H1 (cell line): ENCODE measurements around the gene PERCC1. TPM values are rescaled to one million over a fixed set of nuclear protein-coding genes. Genes with fewer than 3 reads are reported as not detected.
A peak's percentile ranks its signal among the peaks of the same experiment; 100 is the strongest.

Experiments
- CTCF ChIA-PET: fragments of 300-600 bp; sonication (Branson Sonifier 250); formaldehyde crosslinking; loops from one replicate; lab custom pipeline; 2021; ENCODE audit not compliant: partially characterized antibody; lab: Charles Lee
- POLR2A ChIA-PET: fragments of 300-600 bp; sonication (Branson Sonifier 250); formaldehyde crosslinking; loops from one replicate; lab custom pipeline; 2021; ENCODE audit warnings: inconsistent platforms; ENCODE audit not compliant: partially characterized antibody; lab: Charles Lee
- DNase-seq, 2 experiments: peaks; one replicate each; pipeline versions ENCODE4 v3.0.0 to v3.0.0-alpha.2; 2010 to 2022; ENCODE audit warnings: low spot score in 2 of 2, low read depth in 1 of 2, mixed read lengths in 1 of 2
- FAIRE-seq: peaks from 2 replicates; lab custom pipeline; 2011; peaks lifted over from hg19 to GRCh38; lab: Jason Lieb, UNC
- H2AFZ ChIP-seq: 2 replicates; pipeline ENCODE4 v1.8.1; 2012; ENCODE audit warnings: low read length, inconsistent platforms
- H2AK5ac ChIP-seq: 2 replicates; pipeline ENCODE4 v1.6.1; 2013; ENCODE audit warnings: low read depth, low read length
- H2BK120ac ChIP-seq: replicated peaks from 2 replicates; pipeline ENCODE3; 2013; ENCODE audit warnings: low read depth, low read length, inconsistent platforms
- H2BK12ac ChIP-seq: 2 replicates; pipeline ENCODE4 v1.6.1; 2013; ENCODE audit warnings: low read depth, low read length
- H2BK15ac ChIP-seq: 2 replicates; pipeline ENCODE4 v1.6.1; 2013; ENCODE audit warnings: low read length
- H2BK20ac ChIP-seq: 2 replicates; pipeline ENCODE4 v1.6.1; 2013; ENCODE audit warnings: low read length
- H2BK5ac ChIP-seq: 2 replicates; pipeline ENCODE4 v1.6.1; 2013; ENCODE audit warnings: low read depth, low read length
- H3K14ac ChIP-seq: 2 replicates; pipeline ENCODE4 v1.6.1; 2013; ENCODE audit warnings: inconsistent platforms; ENCODE audit not compliant: insufficient read length
- H3K18ac ChIP-seq: 2 replicates; pipeline ENCODE4 v1.6.1; 2013; ENCODE audit warnings: low read length; ENCODE audit errors: extremely low read depth
- H3K23ac ChIP-seq: 2 replicates; pipeline ENCODE4 v1.6.1; 2013; ENCODE audit warnings: inconsistent platforms; ENCODE audit not compliant: insufficient read length
- H3K23me2 ChIP-seq: 2 replicates; pipeline ENCODE4 v1.6.1; 2013; ENCODE audit warnings: low read depth, low read length
- H3K27ac ChIP-seq: 2 replicates; pipeline ENCODE4 v1.6.1; 2011; ENCODE audit warnings: low read depth, low read length, inconsistent platforms
- H3K27me3 ChIP-seq, 4 experiments: replicated peaks in 1 of 4; 1 replicate in 1 of 4; 2 replicates in 3 of 4; pipeline versions ENCODE4 v1.6.1 to v1.8.1; 2011 to 2013; ENCODE audit warnings: low read length in 3 of 4, mild to moderate bottlenecking in 3 of 4, inconsistent platforms in 2 of 4, mixed read lengths in 2 of 4, moderate library complexity in 1 of 4; ENCODE audit not compliant: control insufficient read depth in 3 of 4, insufficient read depth in 3 of 4; ENCODE audit errors: extremely low read depth in 1 of 4
- H3K36me3 ChIP-seq, 4 experiments: 2 replicates each; pipeline versions ENCODE4 v1.6.1 to v1.8.1; 2011 to 2013; ENCODE audit warnings: mild to moderate bottlenecking in 4 of 4, low read length in 3 of 4, moderate library complexity in 2 of 4, control low read depth in 1 of 4, inconsistent platforms in 1 of 4; ENCODE audit not compliant: insufficient read depth in 4 of 4, control insufficient read depth in 2 of 4
- H3K4ac ChIP-seq: replicated peaks from 2 replicates; pipeline ENCODE3; 2013; ENCODE audit warnings: low read length, low read depth, mixed read lengths, inconsistent platforms; ENCODE audit not compliant: insufficient read length
- H3K4me1 ChIP-seq, 4 experiments: replicated peaks in 1 of 4; 1 replicate in 1 of 4; 2 replicates in 3 of 4; pipeline versions ENCODE4 v1.6.1 to v1.8.1; 2011 to 2013; ENCODE audit warnings: low read length in 3 of 4, inconsistent platforms in 2 of 4, mixed read lengths in 1 of 4; ENCODE audit not compliant: insufficient read depth in 4 of 4, control insufficient read depth in 3 of 4
- H3K4me2 ChIP-seq, 2 experiments: 2 replicates each; pipeline versions ENCODE4 v1.6.1 to v1.8.1; 2011 to 2013; ENCODE audit warnings: low read depth in 2 of 2, low read length in 2 of 2, control low read depth in 1 of 2, inconsistent platforms in 1 of 2, mild to moderate bottlenecking in 1 of 2; ENCODE audit not compliant: insufficient read depth in 1 of 2
- H3K4me3 ChIP-seq, 4 experiments: fragments of 200-600, 300-600 bp in 1 of 4; sonication (generic), shearing (Covaris generic), sonication (Bioruptor Twin) in 1 of 4; 2 replicates each; pipeline versions ENCODE4 v1.5.1 to v1.8.1; 2011 to 2016; ENCODE audit warnings: low read length in 4 of 4, low read depth in 3 of 4, control low read depth in 2 of 4, inconsistent platforms in 2 of 4, mild to moderate bottlenecking in 2 of 4, mixed read lengths in 1 of 4, moderate library complexity in 1 of 4; ENCODE audit not compliant: insufficient read depth in 2 of 4; ENCODE audit errors: extremely low read depth in 1 of 4
- H3K56ac ChIP-seq: replicated peaks from 2 replicates; pipeline ENCODE3; 2013; ENCODE audit warnings: low read depth, mild to moderate bottlenecking, mixed read lengths, low read length, inconsistent platforms; ENCODE audit not compliant: insufficient read length
- H3K79me1 ChIP-seq: 2 replicates; pipeline ENCODE4 v1.6.1; 2013; ENCODE audit warnings: low read depth, low read length, control low read depth
- H3K79me2 ChIP-seq, 2 experiments: 2 replicates each; pipeline versions ENCODE4 v1.6.1 to v1.8.1; 2012 to 2013; ENCODE audit warnings: low read length in 2 of 2, mild to moderate bottlenecking in 2 of 2, inconsistent platforms in 1 of 2; ENCODE audit not compliant: insufficient read depth in 2 of 2, control insufficient read depth in 1 of 2
- H3K9ac ChIP-seq, 4 experiments: replicated peaks in 1 of 4; 1 replicate in 1 of 4; 2 replicates in 3 of 4; pipeline versions ENCODE4 v1.6.1 to v1.8.1; 2011 to 2013; ENCODE audit warnings: low read depth in 3 of 4, low read length in 3 of 4, control low read depth in 2 of 4, mild to moderate bottlenecking in 2 of 4, moderate library complexity in 2 of 4, inconsistent platforms in 1 of 4; ENCODE audit errors: extremely low read depth in 1 of 4
- H3K9me3 ChIP-seq, 2 experiments: 2 replicates each; pipeline versions ENCODE4 v1.6.1 to v1.8.1; 2012 to 2013; ENCODE audit warnings: mild to moderate bottlenecking in 2 of 2, moderate library complexity in 2 of 2, control low read depth in 1 of 2, inconsistent platforms in 1 of 2, low read depth in 1 of 2, low read length in 1 of 2, mixed read lengths in 1 of 2; ENCODE audit not compliant: insufficient read depth in 2 of 2
- H4K20me1 ChIP-seq, 2 experiments: replicated peaks in 1 of 2; 2 replicates each; pipeline versions ENCODE3 to v1.8.1; 2011 to 2013; ENCODE audit warnings: inconsistent platforms in 2 of 2, low read length in 2 of 2, mild to moderate bottlenecking in 1 of 2; ENCODE audit not compliant: insufficient read depth in 2 of 2, control insufficient read depth in 1 of 2
- H4K5ac ChIP-seq: 2 replicates; pipeline ENCODE4 v1.6.1; 2013; ENCODE audit warnings: low read length, low read depth, mixed read lengths, inconsistent platforms; ENCODE audit not compliant: insufficient read length
- H4K8ac ChIP-seq: 2 replicates; pipeline ENCODE4 v1.8.0; 2013; ENCODE audit warnings: mild to moderate bottlenecking, moderate library complexity, low read length, inconsistent platforms; ENCODE audit not compliant: insufficient read depth; ENCODE audit errors: extremely low read depth
- H4K91ac ChIP-seq: replicated peaks from 2 replicates; pipeline ENCODE3; 2013; ENCODE audit warnings: low read length, mixed read lengths, inconsistent platforms; ENCODE audit not compliant: insufficient read length
- WGBS, 2 experiments: shearing (Covaris generic) in 1 of 2; methylation state at CpG; one replicate each; pipeline versions ENCODE4 v1.1.6 to v1.1.7; 2013 to 2015; ENCODE audit warnings: low lambda C conversion rate in 2 of 2, mixed read lengths in 2 of 2, inconsistent platforms in 1 of 2, low coverage in 1 of 2, missing lambda C conversion rate in 1 of 2; ENCODE audit not compliant: insufficient replicate concordance in 2 of 2, insufficient coverage in 1 of 2, insufficient read length in 1 of 2; ENCODE audit errors: extremely low coverage in 1 of 2, missing lambda C conversion rate in 1 of 2; 5-methylcytosine and 5-hydroxymethylcytosine counted together
- polyA plus RNA-seq, 7 experiments: library from polyadenylated mRNA; depleted of rRNA in 3 of 7; stranded (reverse) in 5 of 7; unstranded in 2 of 7; fragments of >200 nt in 5 of 7; fragments of 200-250 nt in 2 of 7; gene quantifications; 1 replicate in 5 of 7; 2 replicates in 1 of 7; 4 replicates in 1 of 7; pipeline versions ENCODE4 v1.2.1 to v1.2.3, GENCODE V29; 2011 to 2013; ENCODE audit warnings: missing spikeins in 2 of 7, mixed read lengths in 2 of 7
- total RNA-seq: library from RNA; stranded (reverse); fragmentation: NEBNext Ultra II Directional; extraction: Animal tissue kit (Norgen Biotek cat#: 25700); gene quantifications from 2 replicates; pipeline ENCODE4 v1.2.1, GENCODE V29; 2021

PERCC1 gene
- total and polyA plus RNA-seq, 2 of the 8 experiments (the other 6 are each of a cell fraction or from before 2014, with no cell fraction given), result not detected

DNA sequence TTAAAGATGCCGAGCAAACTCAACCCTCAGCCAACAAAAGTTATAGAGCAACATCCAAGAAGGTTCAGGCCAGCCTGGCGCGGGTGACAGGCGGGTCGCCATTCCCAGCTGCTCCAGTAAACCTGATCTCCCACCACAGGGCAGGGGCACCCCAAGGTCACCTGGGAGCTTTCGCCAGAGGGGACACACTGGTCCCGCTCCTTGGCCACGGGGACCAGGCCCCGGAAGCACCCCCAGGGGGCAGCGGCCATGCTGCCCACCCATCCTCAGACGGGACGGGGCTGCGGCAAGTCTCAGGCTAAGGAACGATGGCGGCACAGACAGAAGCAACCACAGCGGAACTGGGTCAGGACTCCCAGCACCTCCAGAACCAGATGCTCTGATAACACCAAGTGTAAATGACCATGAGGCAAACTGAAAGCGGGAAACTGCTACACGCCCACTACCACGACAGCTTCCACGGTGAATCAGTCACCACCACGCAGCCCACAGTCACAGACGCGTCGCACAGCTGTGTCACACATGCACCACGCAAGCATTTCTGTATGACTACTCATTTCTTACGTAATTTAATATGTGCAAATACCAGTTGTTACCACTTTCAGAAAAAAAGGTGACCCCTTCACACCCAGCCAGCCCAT lies 27.6 kb downstream of the PERCC1 start:
- Histone ChIP-seq H3K14ac (no peak overlapping the region), H3K4me1 (no peaks in the 10 kb centered on the region), H4K91ac (no peak overlapping the region), H3K36me3 (peaks cover 0 to 43% (median 11%) of the 10 kb centered on the region in 4 experiments; a peak in 6 of 8 replicates), H3K18ac (no peak overlapping the region), H3K56ac (no peak overlapping the region), H4K20me1 (peaks cover 0 to 8% of the 10 kb centered on the region in 2 experiments), H3K9me3 (no peaks in the 10 kb centered on the region), H2BK12ac (no peak overlapping the region), H2BK5ac (no peak overlapping the region), H3K4me3 (no peak overlapping the region), H4K8ac (no peak overlapping the region), H3K27ac (no peak overlapping the region), H2BK120ac (no peak overlapping the region), H3K4ac (no peak overlapping the region), H2AK5ac (no peak overlapping the region), H3K9ac (no peak overlapping the region), H4K5ac (no peak overlapping the region), H2BK15ac (no peak overlapping the region), H3K27me3 (no peaks in the 10 kb centered on the region), H3K79me2 (no peaks in the 10 kb centered on the region; a peak in 1 of 4 replicates), H3K23ac (no peak overlapping the region), H2AFZ (no peak overlapping the region), H3K4me2 (no peak overlapping the region), H3K23me2 (no peaks in the 10 kb centered on the region), H2BK20ac (no peak overlapping the region), H3K79me1 (no peaks in the 10 kb centered on the region; the same call in 1 of the 2 replicates)
- DNase-seq, result peak in 1 of 2 experiments; percentile 39
- ChIA-PET CTCF (interaction anchor here (0.6 kb wide), 2 partner anchors 28 to 98 kb away, joined by 3 to 4 read pairs; no protein-coding TSS in a partner anchor), POLR2A (interaction anchor here (0.6 to 1.0 kb wide), 3 partner anchors 29 to 144 kb away, joined by 3 read pairs; no protein-coding TSS in a partner anchor)
- 93% methylated on average over 25 of the region's 26 CpGs; no CpG with 5 or more reads in 1 of the 2 experiments for WGBS, 2 experiments
- FAIRE-seq, result no peak
